ENCODE measurements around the gene EML1.
"Not testable (repeated sequence)": the region's sequence is repeated elsewhere in the genome, so short reads cannot be mapped to it uniquely, and the experiment has no call there.

Gene EML1

GRCh38 chr14:99945732-99946651, 152.8 kb downstream of the EML1 start:
- DNase-seq = no peak

GRCh38 chr14:99946652-99947489, 153.7 kb downstream of the EML1 start:
- no peak for DNase-seq

- DNase-seq = no peak
Observed at GRCh38 chr14:99947695-99948094, 154.5 kb downstream of the EML1 start.

- not testable (repeated sequence) for DNase-seq
Observed at GRCh38 chr14:99949011-99949732, 156.0 kb downstream of the EML1 start.

GRCh38 chr14:99950181-99950580, 157.0 kb downstream of the EML1 start:
- no peak for DNase-seq

- no peak for DNase-seq
Observed at GRCh38 chr14:99951085-99951484, 157.9 kb downstream of the EML1 start.

- no peak for DNase-seq
Observed at GRCh38 chr14:99952039-99952438, 158.8 kb downstream of the EML1 start.

- no peak for DNase-seq
Observed at GRCh38 chr14:99952453-99952852, 159.2 kb downstream of the EML1 start.

GRCh38 chr14:99955826-99956455, 162.7 kb downstream of the EML1 start:
- DNase-seq = no peak

GRCh38 chr14:99958380-99958779, 165.2 kb downstream of the EML1 start:
- no peak for DNase-seq

GRCh38 chr14:99961826-99962518, 168.8 kb downstream of the EML1 start:
- no peak for DNase-seq

- DNase-seq = no peak
Observed at GRCh38 chr14:99964979-99965378, 171.8 kb downstream of the EML1 start.

- DNase-seq = no peak
Observed at GRCh38 chr14:99966037-99966835, 173.0 kb downstream of the EML1 start.

GRCh38 chr14:99966912-99967311, 173.7 kb downstream of the EML1 start:
- DNase-seq = no peak

GRCh38 chr14:99968191-99968920, 175.1 kb downstream of the EML1 start:
- no peak for DNase-seq

- DNase-seq = no peak
Observed at GRCh38 chr14:99968941-99969340, 175.7 kb downstream of the EML1 start.

- DNase-seq = no peak
Observed at GRCh38 chr14:99969673-99970322, 176.6 kb downstream of the EML1 start.

GRCh38 chr14:99971087-99971940, 178.1 kb downstream of the EML1 start:
- peak; percentile 55 for DNase-seq

All from NCI-H510A treated with DMSO at 0.1 percent for 48 hours (cell line).